ENCODE data around the gene PLTP. TPM values are rescaled to one million over a fixed set of nuclear protein-coding genes. Genes with fewer than 3 reads are reported as not detected.

PLTP gene
- total and polyA plus RNA-seq, 2 of the 13 experiments (the other 11 are each of a cell fraction or from before 2014, with no cell fraction given): 16.9 to 28.6 TPM

DNA sequence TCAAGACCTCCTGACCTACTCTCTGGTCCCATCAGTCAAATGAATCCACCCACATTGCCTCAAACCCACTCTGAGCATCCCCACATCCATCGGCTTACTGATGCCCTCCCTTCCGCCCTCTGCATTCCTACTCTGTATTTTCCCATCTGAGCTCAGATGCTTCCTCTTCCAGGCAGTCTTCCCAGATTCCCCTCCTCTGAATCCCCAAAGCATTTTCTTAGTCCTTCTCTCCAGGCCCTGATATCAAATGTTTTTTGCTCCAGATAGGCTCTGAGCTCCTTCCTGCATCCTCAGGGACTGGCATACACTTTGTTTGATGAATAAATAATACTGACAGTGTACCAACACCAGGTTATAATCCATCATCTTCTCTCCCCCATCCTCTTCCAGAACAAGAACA lies 3.9 kb downstream of the PLTP start:
- in situ Hi-C loops (cut with HindIII; ENCODE audit: extremely low pct_ligation_motif_present, low pct_unique_long_range_greater_than_20kb) (no loop called here), intact Hi-C loops (cut with micrococcal nuclease; ENCODE audit: unreplicated experiment) (loop anchor here (2.0 kb wide), 1 partner anchor 17 kb away; no protein-coding TSS in a partner anchor)
- H4K20me1 ChIP-seq (ENCODE audit: insufficient read depth, low read length): no peaks in the 10 kb centered on the region
- peaks cover 70% of the 10 kb centered on the region for H3K4me1 ChIP-seq (ENCODE audit: insufficient read depth, low read length)
- 95% methylated on average over 2 of the region's 2 CpGs for WGBS (ENCODE audit: low lambda C conversion rate)
- no peaks in the 10 kb centered on the region for H3K36me3 ChIP-seq (replicated peaks in 1 of 2; ENCODE audit: control insufficient read depth in 1 of 2, insufficient read depth in 2 of 2, low read length in 2 of 2)
- TF ChIP-seq ZBTB7B (CRISPR knock-in tag; IDR thresholded peaks at IDR 0.05): no peak
- TF ChIP-seq KDM6A (CRISPR knock-in tag; IDR thresholded peaks at IDR 0.05; ENCODE audit: low read depth): no peak
- TF ChIP-seq, protein P1, sequence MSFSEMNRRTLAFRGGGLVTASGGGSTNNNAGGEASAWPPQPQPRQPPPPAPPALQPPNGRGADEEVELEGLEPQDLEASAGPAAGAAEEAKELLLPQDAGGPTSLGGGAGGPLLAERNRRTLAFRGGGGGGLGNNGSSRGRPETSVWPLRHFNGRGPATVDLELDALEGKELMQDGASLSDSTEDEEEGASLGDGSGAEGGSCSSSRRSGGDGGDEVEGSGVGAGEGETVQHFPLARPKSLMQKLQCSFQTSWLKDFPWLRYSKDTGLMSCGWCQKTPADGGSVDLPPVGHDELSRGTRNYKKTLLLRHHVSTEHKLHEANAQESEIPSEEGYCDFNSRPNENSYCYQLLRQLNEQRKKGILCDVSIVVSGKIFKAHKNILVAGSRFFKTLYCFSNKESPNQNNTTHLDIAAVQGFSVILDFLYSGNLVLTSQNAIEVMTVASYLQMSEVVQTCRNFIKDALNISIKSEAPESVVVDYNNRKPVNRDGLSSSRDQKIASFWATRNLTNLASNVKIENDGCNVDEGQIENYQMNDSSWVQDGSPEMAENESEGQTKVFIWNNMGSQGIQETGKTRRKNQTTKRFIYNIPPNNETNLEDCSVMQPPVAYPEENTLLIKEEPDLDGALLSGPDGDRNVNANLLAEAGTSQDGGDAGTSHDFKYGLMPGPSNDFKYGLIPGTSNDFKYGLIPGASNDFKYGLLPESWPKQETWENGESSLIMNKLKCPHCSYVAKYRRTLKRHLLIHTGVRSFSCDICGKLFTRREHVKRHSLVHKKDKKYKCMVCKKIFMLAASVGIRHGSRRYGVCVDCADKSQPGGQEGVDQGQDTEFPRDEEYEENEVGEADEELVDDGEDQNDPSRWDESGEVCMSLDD (CRISPR knock-in tag; IDR thresholded peaks at IDR 0.05; ENCODE audit: borderline replicate concordance): no peak
- no peak for TF ChIP-seq MBD4 (IDR thresholded peaks at IDR 0.05; ENCODE audit: borderline replicate concordance, low read length)
- 0 out of 2 replicates have a peak, but pooled peaks have one; percentile 15 for TF ChIP-seq ZMYM3 (CRISPR knock-in tag; IDR thresholded peaks at IDR 0.05)
- TF ChIP-seq PAX8 (CRISPR knock-in tag; IDR thresholded peaks at IDR 0.05; ENCODE audit: borderline replicate concordance): no peak
- TF ChIP-seq, protein P2, sequence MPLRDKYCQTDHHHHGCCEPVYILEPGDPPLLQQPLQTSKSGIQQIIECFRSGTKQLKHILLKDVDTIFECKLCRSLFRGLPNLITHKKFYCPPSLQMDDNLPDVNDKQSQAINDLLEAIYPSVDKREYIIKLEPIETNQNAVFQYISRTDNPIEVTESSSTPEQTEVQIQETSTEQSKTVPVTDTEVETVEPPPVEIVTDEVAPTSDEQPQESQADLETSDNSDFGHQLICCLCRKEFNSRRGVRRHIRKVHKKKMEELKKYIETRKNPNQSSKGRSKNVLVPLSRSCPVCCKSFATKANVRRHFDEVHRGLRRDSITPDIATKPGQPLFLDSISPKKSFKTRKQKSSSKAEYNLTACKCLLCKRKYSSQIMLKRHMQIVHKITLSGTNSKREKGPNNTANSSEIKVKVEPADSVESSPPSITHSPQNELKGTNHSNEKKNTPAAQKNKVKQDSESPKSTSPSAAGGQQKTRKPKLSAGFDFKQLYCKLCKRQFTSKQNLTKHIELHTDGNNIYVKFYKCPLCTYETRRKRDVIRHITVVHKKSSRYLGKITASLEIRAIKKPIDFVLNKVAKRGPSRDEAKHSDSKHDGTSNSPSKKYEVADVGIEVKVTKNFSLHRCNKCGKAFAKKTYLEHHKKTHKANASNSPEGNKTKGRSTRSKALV (CRISPR knock-in tag; IDR thresholded peaks at IDR 0.05): no peak
- TF ChIP-seq ZFP36 (IDR thresholded peaks at IDR 0.05; ENCODE audit: borderline replicate concordance, low read depth, low read length, partially characterized antibody): peak; percentile 94
- TF ChIP-seq SATB2 (CRISPR knock-in tag; IDR thresholded peaks at IDR 0.05): no peak
- TF ChIP-seq ZNF446 (CRISPR knock-in tag; IDR thresholded peaks at IDR 0.05): 0 out of 2 replicates have a peak, but pooled peaks have one; percentile 1
- no peak for TF ChIP-seq CHD4 (IDR thresholded peaks at IDR 0.05; ENCODE audit: borderline replicate concordance, low read length)
- CTCF ChIA-PET (ENCODE audit: low intra/inter-chr PET ratio, low total read pairs): no interaction called here
- BruUV-seq (replicated peaks): no TSS peak
- FAIRE-seq (no peak), ATAC-seq (no peak), DNase-seq (ENCODE audit: low spot score) (no peak)
- H3K27me3 ChIP-seq (ENCODE audit: control insufficient read depth in 1 of 2, insufficient read depth in 2 of 2, low read length in 2 of 2): no peaks in the 10 kb centered on the region; a peak in 1 of 5 replicates
- no peak overlapping the region for H2AFZ ChIP-seq (ENCODE audit: low read length)
- no peak overlapping the region for H3K4me3 ChIP-seq (replicated peaks in 1 of 3; ENCODE audit: insufficient read depth in 1 of 3, low read depth in 2 of 3, low read length in 3 of 3)
- H3K79me2 ChIP-seq (ENCODE audit: insufficient read depth, low read length): no peaks in the 10 kb centered on the region
- POLR2A ChIA-PET: interaction anchor here (2.7 to 8.8 kb wide), 4 partner anchors 12 to 26 kb away, joined by 58 to 164 read pairs (median 63); partner anchors contain the start of genes CTSA, NEURL2 and PCIF1
- H3K4me2 ChIP-seq (ENCODE audit: low read depth, low read length): no peak overlapping the region
- H3K27ac ChIP-seq (ENCODE audit: extremely low read length, insufficient read depth, low read length): no peak overlapping the region
- no peaks in the 10 kb centered on the region for H3K9me3 ChIP-seq (ENCODE audit: low read length)
- H3K9ac ChIP-seq (ENCODE audit: insufficient read depth, low read depth, low read length): no peak overlapping the region

Measured in HepG2 (cell line).